ENCODE measurements around the gene MDH1B. TPM values are rescaled to one million over a fixed set of nuclear protein-coding genes. Genes with fewer than 3 reads are reported as not detected.

MDH1B gene
- total RNA-seq: 0.43 and 1.3 TPM in 2 replicates

GRCh38 chr2:206765242-206766056 is at the start of gene MDH1B, which contains the start of gene FASTKD2:
Gene MDH1B, minus strand, starts transcription at chr2:206765328. Its CDS starts 57 bp downstream, at chr2:206765271.
Gene FASTKD2, plus strand, starts transcription at chr2:206765606. Its CDS starts 1,088 bp downstream, at chr2:206766694.

GRCh38 chr2:206718296-206718695 is 46.8 kb downstream of the MDH1B start, which contains the start of gene DYTN:
Gene DYTN, minus strand, starts transcription at chr2:206718396. Its CDS starts 117 bp downstream, at chr2:206718279.

Small RNAs within 50 kb of the gene (small RNA-seq; reads per million reads assigned to genes)
- gene MIR3130-2 (ENCODE audit: low replicate concordance): not detected
- gene RF00019 (ENCODE audit: low replicate concordance): not detected

Other genes starting within 250 kb of the MDH1B start
- gene FAM237A, start 122.8 kb downstream of the MDH1B start, total RNA-seq: not detected in 2 replicates
- not detected in 2 replicates for gene DYTN, start 46.9 kb downstream of the MDH1B start, total RNA-seq
- 26.0 and 47.8 TPM in 2 replicates for gene FASTKD2, start 278 bp upstream of the MDH1B start, total RNA-seq
- not detected in 2 replicates for gene CPO, start 174.2 kb upstream of the MDH1B start, total RNA-seq